Liver (tissue), 9 donors: ENCODE data around the gene ST14. TPM values are rescaled to one million over a fixed set of nuclear protein-coding genes. Genes with fewer than 3 reads are reported as not detected.

Experiments used
- DNase-seq: peaks from one replicate; pipeline ENCODE4 v3.0.0-alpha.2; 2017; ENCODE audit warnings: low spot score
- H3K27ac ChIP-seq, 2 donors: one replicate each; pipeline ENCODE4 v1.7.0; 2013; ENCODE audit warnings: inconsistent platforms in 2 of 2, low read length in 2 of 2, control low read depth in 1 of 2, low read depth in 1 of 2, mild to moderate bottlenecking in 1 of 2
- H3K27me3 ChIP-seq, 4 donors: one replicate each; pipeline versions ENCODE4 v1.6.1 to v1.7.0; 2013; ENCODE audit warnings: low read length in 3 of 4, inconsistent platforms in 1 of 4, mild to moderate bottlenecking in 1 of 4, moderate library complexity in 1 of 4; ENCODE audit not compliant: control insufficient read depth in 4 of 4, insufficient read depth in 4 of 4
- H3K36me3 ChIP-seq, 4 donors: one replicate each; pipeline versions ENCODE4 v1.6.1 to v1.7.0; 2013; ENCODE audit warnings: low read length in 3 of 4, mild to moderate bottlenecking in 3 of 4, low read depth in 1 of 4, moderate library complexity in 1 of 4; ENCODE audit not compliant: control insufficient read depth in 4 of 4, insufficient read depth in 3 of 4
- H3K4me1 ChIP-seq, 4 donors: one replicate each; pipeline versions ENCODE4 v1.6.1 to v1.7.0; 2013; ENCODE audit warnings: low read length in 3 of 4, mild to moderate bottlenecking in 3 of 4, moderate library complexity in 1 of 4; ENCODE audit not compliant: control insufficient read depth in 4 of 4, insufficient read depth in 4 of 4
- H3K4me3 ChIP-seq, 3 donors: one replicate each; pipeline versions ENCODE4 v1.6.1 to v1.7.0; 2013; ENCODE audit warnings: low read length in 3 of 3, control low read depth in 1 of 3, low read depth in 1 of 3, mild to moderate bottlenecking in 1 of 3
- H3K9ac ChIP-seq, 2 donors: one replicate each; pipeline ENCODE4 v1.7.0; 2013; ENCODE audit warnings: low read length in 2 of 2, mild to moderate bottlenecking in 2 of 2, moderate library complexity in 2 of 2, control low read depth in 1 of 2, low read depth in 1 of 2
- H3K9me3 ChIP-seq, 4 donors: one replicate each; pipeline versions ENCODE4 v1.6.1 to v1.7.0; 2013; ENCODE audit warnings: low read length in 3 of 4; ENCODE audit not compliant: control insufficient read depth in 4 of 4
- ATF3 ChIP-seq: IDR thresholded peaks from 2 replicates; pipeline ENCODE4 v1.6.1; 2016; ENCODE audit warnings: antibody characterized with exemption
- EGR1 ChIP-seq, 2 donors: IDR thresholded peaks; 2 replicates each; pipeline ENCODE4 v1.6.1; 2016 to 2018; ENCODE audit warnings: antibody characterized with exemption in 2 of 2, low read depth in 2 of 2
- FOXA1 ChIP-seq: IDR thresholded peaks from 2 replicates; pipeline ENCODE4 v1.6.1; 2016; ENCODE audit warnings: antibody characterized with exemption
- FOXA2 ChIP-seq: IDR thresholded peaks from 2 replicates; pipeline ENCODE4 v1.6.1; 2016; ENCODE audit warnings: antibody characterized with exemption
- GABPA ChIP-seq, 2 donors: IDR thresholded peaks in 1 of 2; conservative IDR thresholded peaks in 1 of 2; 2 replicates each; pipeline ENCODE4 v1.6.1; 2016; ENCODE audit warnings: antibody characterized with exemption in 2 of 2, mild to moderate bottlenecking in 1 of 2, moderate library complexity in 1 of 2
- HNF4A ChIP-seq, 2 donors: conservative IDR thresholded peaks; 2 replicates each; pipeline ENCODE4 v1.6.1; 2016; ENCODE audit warnings: antibody characterized with exemption in 2 of 2, mild to moderate bottlenecking in 2 of 2
- HNF4G ChIP-seq: IDR thresholded peaks from 2 replicates; pipeline ENCODE4 v1.6.1; 2016; ENCODE audit warnings: antibody characterized with exemption
- JUND ChIP-seq, 2 donors: IDR thresholded peaks; 2 replicates each; pipeline ENCODE4 v1.6.1; 2016; ENCODE audit warnings: antibody characterized with exemption in 2 of 2
- MAX ChIP-seq: IDR thresholded peaks from 2 replicates; pipeline ENCODE4 v1.6.1; 2016; ENCODE audit warnings: antibody characterized with exemption
- NR2F2 ChIP-seq: IDR thresholded peaks from 2 replicates; pipeline ENCODE4 v1.6.1; 2016; ENCODE audit warnings: antibody characterized with exemption
- RAD21 ChIP-seq, 2 donors: IDR thresholded peaks; 2 replicates each; pipeline ENCODE4 v1.6.1; 2016; ENCODE audit warnings: antibody characterized with exemption in 2 of 2, mild to moderate bottlenecking in 2 of 2
- REST ChIP-seq: IDR thresholded peaks from 2 replicates; pipeline ENCODE4 v1.6.1; 2016; ENCODE audit warnings: antibody characterized with exemption, mild to moderate bottlenecking
- RXRA ChIP-seq, 2 donors: IDR thresholded peaks; 2 replicates each; pipeline ENCODE4 v1.6.1; 2017 to 2018; ENCODE audit warnings: antibody characterized with exemption in 2 of 2, mild to moderate bottlenecking in 1 of 2
- SP1 ChIP-seq: IDR thresholded peaks from 2 replicates; pipeline ENCODE4 v1.6.1; 2018; ENCODE audit warnings: antibody characterized with exemption, mild to moderate bottlenecking
- TAF1 ChIP-seq: conservative IDR thresholded peaks from 2 replicates; pipeline ENCODE4 v1.6.1; 2016; ENCODE audit warnings: antibody characterized with exemption, mild to moderate bottlenecking
- YY1 ChIP-seq: IDR thresholded peaks from 2 replicates; pipeline ENCODE4 v1.6.1; 2016; ENCODE audit warnings: antibody characterized with exemption, mild to moderate bottlenecking
- WGBS: extraction: QIAGEN DNeasy Blood & Tissue Kit; methylation state at CpG from one replicate; pipeline ENCODE4 v1.1.7; 2013; 5-methylcytosine and 5-hydroxymethylcytosine counted together
- polyA plus RNA-seq, 2 donors: library from polyadenylated mRNA; stranded (reverse) in 1 of 2; unstranded in 1 of 2; fragments of 200-250 nt in 1 of 2; fragments of >200 nt in 1 of 2; fragmentation: Nextera tagmentation in 1 of 2; extraction: Ambion mirVana in 1 of 2; gene quantifications; one replicate each; pipeline versions ENCODE4 v1.2.1 to v1.2.3, GENCODE V29; 2013 to 2015
- total RNA-seq, 2 donors: library from RNA; depleted of rRNA; stranded (reverse); fragments of >200 nt; gene quantifications; one replicate each; pipeline ENCODE4 v1.2.3, GENCODE V29; 2014
- TF ChIP-seq, protein P1 (sequence below): fragments of 150-350 bp; IDR thresholded peaks from 2 replicates; pipeline ENCODE4 v1.5.1; 2017; ENCODE audit warnings: improper control_type of control experiment, low read depth, low read length; ENCODE audit not compliant: missing input control
- TF ChIP-seq, protein P2 (sequence below): IDR thresholded peaks from 2 replicates; pipeline ENCODE4 v1.6.1; 2016; ENCODE audit warnings: antibody characterized with exemption
- donor health status: healthy.
- donor health status: healthy.
- donor health status: healthy.
- donor health status: healthy.
- donor health status: healthy.

ST14 gene
- total and polyA plus RNA-seq, 4 donors: 2.8 to 5.9 (median 4.5) TPM

GRCh38 chr11:130114281-130114680 is 45.3 kb upstream of the ST14 start:
- Histone ChIP-seq H3K4me1 (peaks cover 2 to 32% (median 16%) of the 10 kb centered on the region in 4 donors), H3K9me3 (no peaks in the 10 kb centered on the region), H3K36me3 (peaks cover 0 to 14% (median 8%) of the 10 kb centered on the region in 4 donors), H3K4me3 (no peak overlapping the region), H3K9ac (no peak overlapping the region), H3K27me3 (no peaks in the 10 kb centered on the region), H3K27ac (peak overlapping the region; percentile 55 to 68)
- DNase-seq: no peak
- TF ChIP-seq MAX (no peak), GABPA (IDR thresholded peaks at IDR 0.05 in 1 of 2, conservative IDR thresholded peaks at IDR 0.05 in 1 of 2) (no peak), NR2F2 (no peak), SP1 (no peak), RXRA (IDR thresholded peaks at IDR 0.05) (no peak), YY1 (no peak), FOXA2 (no peak), RAD21 (IDR thresholded peaks at IDR 0.05) (no peak), HNF4A (conservative IDR thresholded peaks at IDR 0.05) (no peak), HNF4G (no peak), EGR1 (IDR thresholded peaks at IDR 0.05; ENCODE audit: low read depth in 2 of 2) (no peak), REST (no peak), FOXA1 (no peak), ATF3 (no peak), JUND (IDR thresholded peaks at IDR 0.05) (no peak), TAF1 (no peak)
- TF ChIP-seq, protein P1, sequence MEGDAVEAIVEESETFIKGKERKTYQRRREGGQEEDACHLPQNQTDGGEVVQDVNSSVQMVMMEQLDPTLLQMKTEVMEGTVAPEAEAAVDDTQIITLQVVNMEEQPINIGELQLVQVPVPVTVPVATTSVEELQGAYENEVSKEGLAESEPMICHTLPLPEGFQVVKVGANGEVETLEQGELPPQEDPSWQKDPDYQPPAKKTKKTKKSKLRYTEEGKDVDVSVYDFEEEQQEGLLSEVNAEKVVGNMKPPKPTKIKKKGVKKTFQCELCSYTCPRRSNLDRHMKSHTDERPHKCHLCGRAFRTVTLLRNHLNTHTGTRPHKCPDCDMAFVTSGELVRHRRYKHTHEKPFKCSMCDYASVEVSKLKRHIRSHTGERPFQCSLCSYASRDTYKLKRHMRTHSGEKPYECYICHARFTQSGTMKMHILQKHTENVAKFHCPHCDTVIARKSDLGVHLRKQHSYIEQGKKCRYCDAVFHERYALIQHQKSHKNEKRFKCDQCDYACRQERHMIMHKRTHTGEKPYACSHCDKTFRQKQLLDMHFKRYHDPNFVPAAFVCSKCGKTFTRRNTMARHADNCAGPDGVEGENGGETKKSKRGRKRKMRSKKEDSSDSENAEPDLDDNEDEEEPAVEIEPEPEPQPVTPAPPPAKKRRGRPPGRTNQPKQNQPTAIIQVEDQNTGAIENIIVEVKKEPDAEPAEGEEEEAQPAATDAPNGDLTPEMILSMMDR: no peak
- TF ChIP-seq, protein P2, sequence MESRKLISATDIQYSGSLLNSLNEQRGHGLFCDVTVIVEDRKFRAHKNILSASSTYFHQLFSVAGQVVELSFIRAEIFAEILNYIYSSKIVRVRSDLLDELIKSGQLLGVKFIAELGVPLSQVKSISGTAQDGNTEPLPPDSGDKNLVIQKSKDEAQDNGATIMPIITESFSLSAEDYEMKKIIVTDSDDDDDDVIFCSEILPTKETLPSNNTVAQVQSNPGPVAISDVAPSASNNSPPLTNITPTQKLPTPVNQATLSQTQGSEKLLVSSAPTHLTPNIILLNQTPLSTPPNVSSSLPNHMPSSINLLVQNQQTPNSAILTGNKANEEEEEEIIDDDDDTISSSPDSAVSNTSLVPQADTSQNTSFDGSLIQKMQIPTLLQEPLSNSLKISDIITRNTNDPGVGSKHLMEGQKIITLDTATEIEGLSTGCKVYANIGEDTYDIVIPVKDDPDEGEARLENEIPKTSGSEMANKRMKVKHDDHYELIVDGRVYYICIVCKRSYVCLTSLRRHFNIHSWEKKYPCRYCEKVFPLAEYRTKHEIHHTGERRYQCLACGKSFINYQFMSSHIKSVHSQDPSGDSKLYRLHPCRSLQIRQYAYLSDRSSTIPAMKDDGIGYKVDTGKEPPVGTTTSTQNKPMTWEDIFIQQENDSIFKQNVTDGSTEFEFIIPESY: no peak
- 74% methylated on average over 5 of the region's 5 CpGs for WGBS
